K562 (cell line): ENCODE results near the gene AGO4. TPM values are rescaled to one million over a fixed set of nuclear protein-coding genes. Genes with fewer than 3 reads are reported as not detected.

Source experiments
- ATF6 ChIP-seq: sonication (generic); formaldehyde crosslinking; IDR thresholded peaks from 2 replicates; pipeline ENCODE4 v1.4.0; 2020; ENCODE audit warnings: mild to moderate bottlenecking, missing genetic modification reagents
- ATF7 ChIP-seq: fragments of 450-650 bp; IDR thresholded peaks from 2 replicates; pipeline ENCODE4 v1.7.1; 2014; ENCODE audit warnings: mild to moderate bottlenecking, moderate library complexity
- CREB1 ChIP-seq, 2 experiments: sonication (generic) in 1 of 2; formaldehyde crosslinking in 1 of 2; IDR thresholded peaks; 2 replicates each; pipeline versions ENCODE4 v1.6.1 to v1.8.0; 2012 to 2022; ENCODE audit warnings: inconsistent platforms in 1 of 2, mild to moderate bottlenecking in 1 of 2, missing genetic modification reagents in 1 of 2, moderate library complexity in 1 of 2
- E4F1 ChIP-seq: fragments of 250-450 bp; sonication (Bioruptor Pico); IDR thresholded peaks from 2 replicates; pipeline ENCODE4 v1.5.0; 2021; ENCODE audit warnings: mild to moderate bottlenecking, borderline replicate concordance
- ELF4 ChIP-seq: fragments of 450-650 bp; formaldehyde crosslinking; IDR thresholded peaks from 2 replicates; pipeline ENCODE4 v1.4.0; 2022; ENCODE audit warnings: missing genetic modification characterization
- FUS ChIP-seq: fragments of 200-400 bp; formaldehyde crosslinking; optimal IDR thresholded peaks from 2 replicates; pipeline ENCODE3; 2017; ENCODE audit warnings: low read depth, low read length
- GTF2F1 ChIP-seq: IDR thresholded peaks from 2 replicates; pipeline ENCODE4 v1.6.1; 2011; ENCODE audit warnings: low read depth, low read length, improper control_type of control experiment
- JUNB ChIP-seq: fragments of 450-650 bp; formaldehyde crosslinking; conservative IDR thresholded peaks from 2 replicates; pipeline ENCODE4 v1.4.0; 2020; ENCODE audit warnings: mild to moderate bottlenecking
- MBD2 ChIP-seq: sonication (generic); IDR thresholded peaks from 2 replicates; pipeline ENCODE4 v1.6.1; 2016; ENCODE audit warnings: low read depth, borderline replicate concordance
- NCOA4 ChIP-seq: fragments of 450-650 bp; IDR thresholded peaks from 2 replicates; pipeline ENCODE4 v1.6.1; 2018; ENCODE audit warnings: mild to moderate bottlenecking; ENCODE audit not compliant: partially characterized antibody
- NR4A1 ChIP-seq, 2 experiments: fragments of 250-450 bp in 1 of 2; fragments of 450-650 bp in 1 of 2; sonication (Bioruptor Pico) in 1 of 2; IDR thresholded peaks; 2 replicates each; pipeline versions ENCODE4 v1.4.0 to v1.6.1; 2016 to 2020; ENCODE audit warnings: mild to moderate bottlenecking in 2 of 2, missing compliant biosample characterization in 1 of 2, missing genetic modification characterization in 1 of 2, moderate library complexity in 1 of 2
- POLR2AphosphoS2 ChIP-seq: IDR thresholded peaks from 2 replicates; pipeline ENCODE4 v1.6.1; 2012; ENCODE audit warnings: low read length, improper control_type of control experiment
- PURB ChIP-seq: sonication (generic); formaldehyde crosslinking; IDR thresholded peaks from 2 replicates; pipeline ENCODE4 v1.9.0; 2021; ENCODE audit warnings: low read depth, mild to moderate bottlenecking, missing genetic modification reagents
- PYGO2 ChIP-seq: fragments of 450-650 bp; IDR thresholded peaks from 2 replicates; pipeline ENCODE4 v1.6.1; 2016; ENCODE audit warnings: mild to moderate bottlenecking, missing genetic modification characterization, moderate library complexity, missing compliant biosample characterization
- SREBF1 ChIP-seq: fragments of 150-350 bp; IDR thresholded peaks from 2 replicates; pipeline ENCODE4 v1.6.1; 2014; ENCODE audit warnings: antibody characterized with exemption, low read depth, low read length, borderline replicate concordance
- SREBF2 ChIP-seq: sonication (generic); formaldehyde crosslinking; IDR thresholded peaks from 2 replicates; pipeline ENCODE4 v1.4.0; 2020; ENCODE audit warnings: mild to moderate bottlenecking, missing genetic modification reagents
- SUPT5H ChIP-seq: fragments of 450-650 bp; IDR thresholded peaks from 2 replicates; pipeline ENCODE4 v1.6.1; 2016
- TARDBP ChIP-seq: fragments of 450-650 bp; IDR thresholded peaks from 2 replicates; pipeline ENCODE4 v1.6.1; 2016
- ZNF121 ChIP-seq: sonication (generic); formaldehyde crosslinking; conservative IDR thresholded peaks from 2 replicates; pipeline ENCODE4 v1.8.0; 2022; ENCODE audit warnings: missing genetic modification reagents
- ZNF277 ChIP-seq: fragments of 250-450 bp; sonication (Bioruptor Pico); IDR thresholded peaks from 2 replicates; pipeline ENCODE4 v1.8.0; 2022; ENCODE audit warnings: inconsistent platforms, mild to moderate bottlenecking, moderate library complexity, borderline replicate concordance
- ZNF41 ChIP-seq: fragments of 250-450 bp; sonication (Bioruptor Pico); conservative IDR thresholded peaks from 2 replicates; pipeline ENCODE4 v1.4.0; 2020; ENCODE audit warnings: mild to moderate bottlenecking
- polyA plus RNA-seq, 8 experiments: library from polyadenylated mRNA; depleted of rRNA in 4 of 8; stranded (reverse) in 5 of 8; unstranded in 3 of 8; fragments of >200 nt; fragmentation: Nextera tagmentation in 2 of 8; fragmentation: Illumina TruSeq in 1 of 8; extraction: Ambion mirVana in 2 of 8; extraction: Trizol in 1 of 8; gene quantifications; 2 replicates each; pipeline versions ENCODE4 v1.2.1 to v1.2.3, GENCODE V29; 2011 to 2014; ENCODE audit warnings: inconsistent platforms in 1 of 8, missing spikeins in 1 of 8
- total RNA-seq, 7 experiments: library from RNA; depleted of rRNA in 6 of 7; stranded (reverse); fragments of >200 nt in 6 of 7; fragmentation: Illumina TruSeq in 2 of 7; extraction: Trizol in 2 of 7; gene quantifications; 2 replicates each; pipeline versions ENCODE4 v1.2.1 to v1.2.3, GENCODE V29; 2011 to 2021; ENCODE audit warnings: low replicate concordance in 1 of 7
- TF ChIP-seq, protein P1 (sequence below): fragments of 450-650 bp; IDR thresholded peaks from one replicate; pipeline ENCODE4 v1.6.1; 2018; ENCODE audit warnings: mild to moderate bottlenecking, moderate library complexity; ENCODE audit not compliant: partially characterized antibody

AGO4 gene
- total and polyA plus RNA-seq, 9 of the 15 experiments (the other 6 are each of a cell fraction or from before 2014, with no cell fraction given): 1.3 to 10.5 (median 6.5) TPM

DNA sequence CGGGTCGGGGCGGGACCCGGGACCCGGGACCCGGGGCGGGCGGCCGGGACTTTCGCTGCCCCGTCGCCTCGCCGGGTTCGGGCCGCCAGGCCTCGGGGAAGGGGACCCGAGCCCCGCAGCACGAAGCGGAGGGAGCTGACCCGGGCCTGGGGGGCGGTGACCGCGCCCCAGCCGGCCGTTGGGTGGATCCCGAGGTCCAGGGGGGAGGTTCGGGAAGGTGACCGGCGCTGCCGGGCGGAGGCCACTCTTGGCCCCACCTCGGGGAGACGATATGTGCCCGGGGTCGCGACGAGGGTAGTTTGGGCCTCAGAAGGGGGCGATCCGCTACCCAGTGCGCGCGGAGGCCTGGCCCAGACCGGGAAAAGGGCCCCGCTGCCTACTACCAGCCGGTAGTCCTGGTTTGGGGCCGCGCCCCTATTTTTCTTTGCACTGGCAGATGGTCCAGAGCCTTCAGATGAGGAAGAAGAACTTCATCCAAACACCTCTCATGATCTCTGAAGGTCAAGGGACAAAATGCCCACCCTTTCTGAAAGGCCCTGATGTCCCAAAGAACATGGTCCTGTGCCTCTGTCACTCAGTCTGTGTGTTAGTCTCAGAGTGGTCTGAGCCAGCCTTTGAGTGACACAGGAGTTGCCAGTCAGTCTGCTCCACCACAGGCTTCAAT is 766 bp downstream of the AGO4 start (continued):
- TF ChIP-seq ZNF277 (no peak), POLR2AphosphoS2 (no peak), MBD2 (peak; percentile 21; the same call in 1 of the 2 replicates), FUS (no peak), ELF4 (no peak), ZNF121 (CRISPR knock-in tag) (no peak), ATF6 (CRISPR knock-in tag) (no peak), JUNB (CRISPR knock-in tag) (no peak), GTF2F1 (no peak), TARDBP (no peak), SUPT5H (no peak), CREB1 (IDR thresholded peaks at IDR 0.05) (no peak), CREB1 (CRISPR knock-in tag; IDR thresholded peaks at IDR 0.05) (no peak), ZNF41 (CRISPR knock-in tag) (no peak), E4F1 (CRISPR knock-in tag) (no peak), NR4A1 (CRISPR knock-in tag; IDR thresholded peaks at IDR 0.05) (no peak), NR4A1 (tag; IDR thresholded peaks at IDR 0.05) (no peak), SREBF2 (CRISPR knock-in tag) (no peak), SREBF1 (no peak), PYGO2 (tag) (no peak), ATF7 (peak; percentile 52; the same call in 1 of the 2 replicates), NCOA4 (no peak), PURB (CRISPR knock-in tag) (no peak)
- TF ChIP-seq, protein P1, sequence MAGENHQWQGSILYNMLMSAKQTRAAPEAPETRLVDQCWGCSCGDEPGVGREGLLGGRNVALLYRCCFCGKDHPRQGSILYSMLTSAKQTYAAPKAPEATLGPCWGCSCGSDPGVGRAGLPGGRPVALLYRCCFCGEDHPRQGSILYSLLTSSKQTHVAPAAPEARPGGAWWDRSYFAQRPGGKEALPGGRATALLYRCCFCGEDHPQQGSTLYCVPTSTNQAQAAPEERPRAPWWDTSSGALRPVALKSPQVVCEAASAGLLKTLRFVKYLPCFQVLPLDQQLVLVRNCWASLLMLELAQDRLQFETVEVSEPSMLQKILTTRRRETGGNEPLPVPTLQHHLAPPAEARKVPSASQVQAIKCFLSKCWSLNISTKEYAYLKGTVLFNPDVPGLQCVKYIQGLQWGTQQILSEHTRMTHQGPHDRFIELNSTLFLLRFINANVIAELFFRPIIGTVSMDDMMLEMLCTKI: no peak
